Measurements from ENCODE around the gene IMPACT.

DNA sequence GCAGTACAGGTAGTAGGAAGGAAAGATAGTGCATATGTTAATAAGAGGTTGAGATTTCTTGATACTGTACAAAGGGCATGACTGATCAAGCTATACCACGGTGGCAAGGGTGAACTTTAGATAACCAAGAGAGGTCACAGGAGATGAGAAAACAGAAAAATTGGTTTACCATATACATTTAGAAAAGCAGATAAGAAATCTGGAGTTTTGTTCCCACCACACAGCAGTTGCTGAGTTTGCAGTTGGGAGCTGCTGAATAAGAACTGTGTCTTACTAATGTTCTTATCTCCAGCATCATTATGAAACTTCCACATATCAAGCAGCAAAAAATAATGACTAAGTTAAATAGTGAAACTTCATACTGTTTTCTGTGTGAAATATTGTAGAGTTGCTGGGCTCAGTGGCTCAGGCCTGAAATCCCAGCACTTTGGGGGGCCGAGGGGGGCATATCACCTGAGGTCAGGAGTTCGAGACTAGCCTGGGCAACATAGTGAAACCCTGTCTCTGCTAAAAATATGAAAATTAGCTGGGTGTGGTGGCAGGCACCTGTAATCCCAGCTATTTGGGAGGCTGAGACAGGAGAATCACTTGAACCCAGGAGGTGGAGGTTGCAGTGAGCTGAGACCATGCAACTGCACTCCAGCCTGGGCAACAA, 12.0 kb upstream of the IMPACT start:
- TF ChIP-seq, protein P1, sequence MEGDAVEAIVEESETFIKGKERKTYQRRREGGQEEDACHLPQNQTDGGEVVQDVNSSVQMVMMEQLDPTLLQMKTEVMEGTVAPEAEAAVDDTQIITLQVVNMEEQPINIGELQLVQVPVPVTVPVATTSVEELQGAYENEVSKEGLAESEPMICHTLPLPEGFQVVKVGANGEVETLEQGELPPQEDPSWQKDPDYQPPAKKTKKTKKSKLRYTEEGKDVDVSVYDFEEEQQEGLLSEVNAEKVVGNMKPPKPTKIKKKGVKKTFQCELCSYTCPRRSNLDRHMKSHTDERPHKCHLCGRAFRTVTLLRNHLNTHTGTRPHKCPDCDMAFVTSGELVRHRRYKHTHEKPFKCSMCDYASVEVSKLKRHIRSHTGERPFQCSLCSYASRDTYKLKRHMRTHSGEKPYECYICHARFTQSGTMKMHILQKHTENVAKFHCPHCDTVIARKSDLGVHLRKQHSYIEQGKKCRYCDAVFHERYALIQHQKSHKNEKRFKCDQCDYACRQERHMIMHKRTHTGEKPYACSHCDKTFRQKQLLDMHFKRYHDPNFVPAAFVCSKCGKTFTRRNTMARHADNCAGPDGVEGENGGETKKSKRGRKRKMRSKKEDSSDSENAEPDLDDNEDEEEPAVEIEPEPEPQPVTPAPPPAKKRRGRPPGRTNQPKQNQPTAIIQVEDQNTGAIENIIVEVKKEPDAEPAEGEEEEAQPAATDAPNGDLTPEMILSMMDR (IDR thresholded peaks at IDR 0.05), result no peak
- TF ChIP-seq POLR2A (IDR thresholded peaks at IDR 0.05) (no peak), POLR2AphosphoS5 (IDR thresholded peaks at IDR 0.05) (no peak)

Data from breast epithelium (tissue), 3 donors.